ENCODE data around the gene CNBP. TPM values are rescaled to one million over a fixed set of nuclear protein-coding genes. Genes with fewer than 3 reads are reported as not detected.
"Not testable (repeated sequence)": the region's sequence is repeated elsewhere in the genome, so short reads cannot be mapped to it uniquely, and the experiment has no call there.

CNBP gene
- total RNA-seq, 4 donors from 2014 or later = 329 to 533 (median 488) TPM

GRCh38 chr3:129144786-129145185 lies 38.9 kb downstream of the CNBP start:
- Histone ChIP-seq H3K4me3 (no peak overlapping the region), H3K27me3 (no peaks in the 10 kb centered on the region), H3K36me3 (peaks cover 0 to 88% (median 11%) of the 10 kb centered on the region in 3 donors), H3K9me3 (no peaks in the 10 kb centered on the region), H3K4me1 (no peaks in the 10 kb centered on the region), H3K27ac (no peak overlapping the region)
- DNase-seq (ENCODE audit: low spot score in 2 of 2) = no peak
- no peak for TF ChIP-seq POLR2A (IDR thresholded peaks at IDR 0.05)
- TF ChIP-seq EP300 (IDR thresholded peaks at IDR 0.05) = no peak
- no peak for TF ChIP-seq CTCF (IDR thresholded peaks at IDR 0.05)

- H3K4me1 ChIP-seq; H3K27ac ChIP-seq; H3K9me3 ChIP-seq; DNase-seq (ENCODE audit: low spot score in 2 of 2); H3K4me3 ChIP-seq; H3K27me3 ChIP-seq: not testable (repeated sequence)
- WGBS, 2 donors = 92 to 96% methylated on average over 5 of the region's 5 CpGs
- H3K36me3 ChIP-seq = peaks cover 0 to 91% (median 17%) of the 10 kb centered on the region in 3 donors
Measured at GRCh38 chr3:129141011-129141410, 42.7 kb downstream of the CNBP start.

GRCh38 chr3:129139911-129140310 lies 43.8 kb downstream of the CNBP start:
- Histone ChIP-seq H3K4me1 (no peaks in the 10 kb centered on the region), H3K9me3 (no peaks in the 10 kb centered on the region), H3K27me3 (no peaks in the 10 kb centered on the region), H3K36me3 (peaks cover 0 to 94% (median 16%) of the 10 kb centered on the region in 3 donors), H3K4me3 (no peak overlapping the region), H3K27ac (no peak overlapping the region)
- no peak for TF ChIP-seq CTCF (IDR thresholded peaks at IDR 0.05)
- DNase-seq (ENCODE audit: low spot score in 2 of 2) = no peak
- 70 to 84% methylated on average over 1 of the region's 1 CpG for WGBS, 2 donors

GRCh38 chr3:129136275-129136674 lies 47.4 kb downstream of the CNBP start:
- H3K4me1 ChIP-seq; H3K4me3 ChIP-seq; H3K27me3 ChIP-seq; DNase-seq (ENCODE audit: low spot score in 2 of 2); H3K9me3 ChIP-seq; H3K27ac ChIP-seq: not testable (repeated sequence)
- WGBS, 2 donors = 90 to 98% methylated on average over 10 of the region's 10 CpGs
- H3K36me3 ChIP-seq = peaks cover 0 to 99% (median 25%) of the 10 kb centered on the region in 3 donors

GRCh38 chr3:129132097-129132866 lies 51.4 kb downstream of the CNBP start:
- 84 to 87% methylated on average over 5 of the region's 5 CpGs for WGBS, 2 donors
- H3K27ac ChIP-seq = no peak overlapping the region
- DNase-seq (ENCODE audit: low spot score in 2 of 2) = no peak

More at GRCh38 chr3:129132097-129132866, 51.4 kb downstream of the CNBP start:
- H3K4me1 ChIP-seq = no peaks in the 10 kb centered on the region
- H3K4me3 ChIP-seq = no peak overlapping the region
- H3K36me3 ChIP-seq = peaks cover 0 to 99% (median 34%) of the 10 kb centered on the region in 3 donors
- H3K27me3 ChIP-seq = no peaks in the 10 kb centered on the region
- TF ChIP-seq CTCF (IDR thresholded peaks at IDR 0.05) (no peak), POLR2A (IDR thresholded peaks at IDR 0.05) (no peak), EP300 (IDR thresholded peaks at IDR 0.05) (no peak)
- no peaks in the 10 kb centered on the region for H3K9me3 ChIP-seq

Data from tibial nerve (tissue), 4 donors.